Measurements from ENCODE around the gene FRMD4A. TPM values are rescaled to one million over a fixed set of nuclear protein-coding genes. Genes with fewer than 3 reads are reported as not detected.
"Not testable (repeated sequence)": the region's sequence is repeated elsewhere in the genome, so short reads cannot be mapped to it uniquely, and the experiment has no call there.

Gene FRMD4A
- total and polyA plus RNA-seq, 7 donors: 3.0 to 27.8 (median 14.4) TPM

DNA sequence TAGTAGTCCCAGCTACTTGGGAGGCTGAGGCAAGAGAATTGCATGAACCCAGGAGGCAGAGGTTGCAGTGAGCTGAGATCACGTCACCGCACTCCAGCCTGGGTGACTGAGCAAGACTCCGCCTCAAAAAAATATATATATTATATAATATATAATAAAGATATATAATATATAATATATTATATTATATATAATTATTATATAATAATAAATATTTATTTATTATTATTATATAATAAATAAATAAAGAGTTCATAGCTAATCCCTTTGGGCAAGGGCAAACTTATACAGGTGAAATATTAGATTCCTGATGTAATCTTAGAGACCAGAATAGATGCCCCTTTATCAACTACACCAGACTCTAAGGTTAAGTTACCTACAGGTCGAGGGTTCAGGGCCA is 558.7 kb downstream of the FRMD4A start:
- 75 to 89% methylated on average over 4 of the region's 4 CpGs for WGBS, 2 donors
- Histone ChIP-seq H3K27ac (no peak overlapping the region), H3K27me3 (no peaks in the 10 kb centered on the region), H3K9me3 (no peaks in the 10 kb centered on the region), H3K4me1 (peaks cover 0 to 4% (median 0%) of the 10 kb centered on the region in 4 donors), H3K36me3 (no peaks in the 10 kb centered on the region), H3K4me3 (no peak overlapping the region)
- TF ChIP-seq POLR2A (IDR thresholded peaks at IDR 0.05): no peak
- TF ChIP-seq, protein P1, sequence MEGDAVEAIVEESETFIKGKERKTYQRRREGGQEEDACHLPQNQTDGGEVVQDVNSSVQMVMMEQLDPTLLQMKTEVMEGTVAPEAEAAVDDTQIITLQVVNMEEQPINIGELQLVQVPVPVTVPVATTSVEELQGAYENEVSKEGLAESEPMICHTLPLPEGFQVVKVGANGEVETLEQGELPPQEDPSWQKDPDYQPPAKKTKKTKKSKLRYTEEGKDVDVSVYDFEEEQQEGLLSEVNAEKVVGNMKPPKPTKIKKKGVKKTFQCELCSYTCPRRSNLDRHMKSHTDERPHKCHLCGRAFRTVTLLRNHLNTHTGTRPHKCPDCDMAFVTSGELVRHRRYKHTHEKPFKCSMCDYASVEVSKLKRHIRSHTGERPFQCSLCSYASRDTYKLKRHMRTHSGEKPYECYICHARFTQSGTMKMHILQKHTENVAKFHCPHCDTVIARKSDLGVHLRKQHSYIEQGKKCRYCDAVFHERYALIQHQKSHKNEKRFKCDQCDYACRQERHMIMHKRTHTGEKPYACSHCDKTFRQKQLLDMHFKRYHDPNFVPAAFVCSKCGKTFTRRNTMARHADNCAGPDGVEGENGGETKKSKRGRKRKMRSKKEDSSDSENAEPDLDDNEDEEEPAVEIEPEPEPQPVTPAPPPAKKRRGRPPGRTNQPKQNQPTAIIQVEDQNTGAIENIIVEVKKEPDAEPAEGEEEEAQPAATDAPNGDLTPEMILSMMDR (IDR thresholded peaks at IDR 0.05): no peak
- no peak for DNase-seq
- intact Hi-C loops (cut with DNase I): no loop called here

DNA sequence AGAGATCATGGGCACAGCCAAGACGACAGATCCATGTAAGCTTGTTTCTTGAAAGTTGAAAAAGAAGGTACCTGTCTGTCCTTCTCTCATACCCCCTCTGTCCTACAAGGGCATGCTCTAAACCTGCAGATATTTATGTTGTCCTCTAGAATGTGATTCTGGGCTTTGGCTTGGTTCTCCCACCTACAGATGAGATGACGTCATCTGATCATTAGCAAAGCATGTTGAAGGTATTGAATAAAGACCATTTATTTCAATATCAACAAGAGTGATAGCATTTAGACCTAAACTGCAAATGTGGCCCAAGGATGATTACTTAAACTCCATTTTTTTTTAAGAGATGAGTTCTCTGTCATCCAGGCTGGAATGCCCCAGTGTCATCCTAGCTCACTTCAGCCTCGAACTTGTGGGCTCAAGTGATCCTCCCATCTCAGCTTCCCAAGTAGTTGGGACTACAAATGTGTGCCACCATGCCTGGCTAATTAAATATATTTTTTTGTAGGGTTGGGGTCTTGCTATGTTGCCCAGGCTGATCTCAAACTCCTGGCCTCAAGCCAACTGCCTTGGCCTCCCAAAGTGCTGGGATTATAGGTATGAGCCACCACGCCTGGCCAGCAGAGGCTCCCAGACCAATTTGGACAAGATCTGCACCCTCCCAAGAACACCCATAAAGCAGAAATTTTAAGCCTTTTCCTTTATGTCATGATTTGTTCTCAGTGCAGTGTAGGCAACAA is 559.8 kb downstream of the FRMD4A start:
- Histone ChIP-seq H3K27me3 (no peaks in the 10 kb centered on the region), H3K27ac (no peak overlapping the region), H3K9me3 (no peaks in the 10 kb centered on the region), H3K4me3 (no peak overlapping the region), H3K4me1 (no peaks in the 10 kb centered on the region), H3K36me3 (no peaks in the 10 kb centered on the region)
- DNase-seq: no peak
- TF ChIP-seq POLR2A (IDR thresholded peaks at IDR 0.05): no peak
- no peak for TF ChIP-seq EP300 (IDR thresholded peaks at IDR 0.05)
- no peak for TF ChIP-seq POLR2AphosphoS5 (IDR thresholded peaks at IDR 0.05)
- TF ChIP-seq, protein P1 (IDR thresholded peaks at IDR 0.05): no peak
- WGBS, 2 donors: 92 to 95% methylated on average over 4 of the region's 4 CpGs
- intact Hi-C loops (cut with DNase I): no loop called here

DNA sequence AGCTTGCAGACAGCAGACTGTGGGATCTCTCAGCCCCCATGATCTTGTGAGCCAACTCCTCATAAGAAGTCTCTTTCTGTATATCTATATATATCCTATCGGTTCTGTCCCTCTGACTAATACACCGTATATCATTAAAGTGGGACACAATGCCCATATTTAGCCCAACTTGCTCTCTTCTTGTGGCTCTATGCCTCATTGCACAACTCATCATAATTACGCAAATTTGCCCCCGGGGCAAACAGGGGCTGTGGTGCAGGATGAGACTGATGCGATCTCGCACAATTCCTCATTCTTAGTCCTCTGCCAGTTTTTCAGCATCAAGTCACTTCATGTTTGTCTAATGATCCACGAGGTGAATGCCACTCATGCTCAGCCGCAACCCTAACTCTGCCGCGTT is 560.8 kb downstream of the FRMD4A start:
- H3K4me1 ChIP-seq: peaks cover 0 to 6% (median 0%) of the 10 kb centered on the region in 4 donors
- H3K27ac ChIP-seq: no peak overlapping the region
- no peaks in the 10 kb centered on the region for H3K9me3 ChIP-seq
- 88 to 92% methylated on average over 10 of the region's 10 CpGs for WGBS, 2 donors
- no peak overlapping the region for H3K4me3 ChIP-seq
- no peak for DNase-seq
- H3K36me3 ChIP-seq: no peaks in the 10 kb centered on the region
- intact Hi-C loops (cut with DNase I): no loop called here
- H3K27me3 ChIP-seq: no peaks in the 10 kb centered on the region
- TF ChIP-seq POLR2A (IDR thresholded peaks at IDR 0.05): no peak
- TF ChIP-seq, protein P1 (IDR thresholded peaks at IDR 0.05): no peak
- TF ChIP-seq POLR2AphosphoS5 (IDR thresholded peaks at IDR 0.05): no peak
- TF ChIP-seq EP300 (IDR thresholded peaks at IDR 0.05): no peak

DNA sequence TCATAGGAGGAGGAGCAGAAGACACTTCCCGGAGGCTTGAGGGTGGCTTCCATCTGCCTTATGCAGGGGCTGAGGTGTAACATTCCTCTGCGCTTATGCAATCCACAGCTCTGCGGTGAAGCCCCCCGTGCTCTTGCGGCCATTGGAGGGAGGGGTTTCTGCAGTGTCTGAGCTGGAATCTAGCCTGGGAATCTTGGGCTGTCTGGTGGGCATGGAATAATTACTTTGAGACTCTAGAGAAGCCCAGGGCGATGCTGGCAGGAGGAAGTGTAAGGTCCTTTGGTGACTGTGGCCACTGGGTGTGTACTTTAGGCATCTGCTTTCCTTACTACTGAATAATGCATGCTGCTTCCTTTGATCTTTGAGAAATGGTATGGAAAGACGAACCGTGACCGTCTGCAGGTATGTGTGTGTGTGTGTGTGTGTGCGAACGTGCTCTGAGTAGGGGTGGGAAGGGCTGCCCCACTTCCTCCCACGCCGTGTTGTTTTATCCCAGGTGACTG is 563.0 kb downstream of the FRMD4A start:
- no peak overlapping the region for H3K27ac ChIP-seq
- no peak for DNase-seq
- H3K4me3 ChIP-seq: no peak overlapping the region
- peaks cover 0 to 6% (median 0%) of the 10 kb centered on the region in 4 donors for H3K4me1 ChIP-seq
- H3K27me3 ChIP-seq: no peaks in the 10 kb centered on the region
- 38 to 55% methylated on average over 13 of the region's 13 CpGs for WGBS, 2 donors
- no peaks in the 10 kb centered on the region for H3K9me3 ChIP-seq
- TF ChIP-seq POLR2A (IDR thresholded peaks at IDR 0.05) (no peak), EP300 (IDR thresholded peaks at IDR 0.05) (no peak), POLR2AphosphoS5 (IDR thresholded peaks at IDR 0.05) (no peak)
- TF ChIP-seq, protein P1 (IDR thresholded peaks at IDR 0.05): no peak
- intact Hi-C loops (cut with DNase I): no loop called here
- H3K36me3 ChIP-seq: no peaks in the 10 kb centered on the region

DNA sequence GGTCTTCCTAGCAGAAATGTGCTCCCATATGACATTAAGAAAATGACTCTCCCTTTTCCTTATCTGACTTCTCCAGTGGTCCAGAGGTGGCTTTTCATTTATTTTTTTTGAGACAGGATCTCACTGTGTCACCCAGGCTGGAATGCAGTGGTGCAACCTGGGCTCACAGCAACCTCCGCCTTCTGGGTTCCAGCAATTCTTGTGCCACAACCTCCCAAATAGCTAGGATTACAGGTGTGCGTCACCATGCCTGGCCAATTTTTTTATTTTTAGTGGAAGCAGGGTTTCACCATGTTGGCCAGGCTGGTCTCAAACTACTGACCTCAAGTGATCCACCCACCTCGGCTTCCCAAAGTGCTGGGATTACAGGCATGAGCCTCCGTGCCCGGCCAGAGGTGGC is 563.6 kb downstream of the FRMD4A start:
- intact Hi-C loops (cut with DNase I); H3K27me3 ChIP-seq: not testable (repeated sequence)
- WGBS, 2 donors: 95 to 96% methylated on average over 5 of the region's 5 CpGs

More for the DNA sequence above, 563.6 kb downstream of the FRMD4A start:
- H3K36me3 ChIP-seq, H3K9me3 ChIP-seq, H3K27ac ChIP-seq, DNase-seq, H3K4me1 ChIP-seq, H3K4me3 ChIP-seq: not testable (repeated sequence)
